Epithelial cell of proximal tubule (primary cell): Measurements from ENCODE around the gene PARVA. TPM values are rescaled to one million over a fixed set of nuclear protein-coding genes. Genes with fewer than 3 reads are reported as not detected.
"Not testable (repeated sequence)": the region's sequence is repeated elsewhere in the genome, so short reads cannot be mapped to it uniquely, and the experiment has no call there.

Source experiments
- DNase-seq: peaks from one replicate; pipeline ENCODE4 v3.0.0-alpha.2; 2011; ENCODE audit warnings: low read depth
- H3K4me3 ChIP-seq: 2 replicates; pipeline ENCODE4 v1.5.1; 2011; ENCODE audit warnings: low read depth, mild to moderate bottlenecking, low read length
- total RNA-seq: library from RNA; depleted of rRNA; stranded (reverse); fragments of >200 nt; gene quantifications from 2 replicates; pipeline ENCODE4 v1.2.3, GENCODE V29; 2015
- TF ChIP-seq, protein P1 (sequence below): conservative IDR thresholded peaks from 2 replicates; pipeline ENCODE4 v1.5.1; 2012; ENCODE audit warnings: low read depth, mild to moderate bottlenecking, low read length

PARVA gene
- total RNA-seq, 1 donor from 2014 or later: 32.6 TPM

GRCh38 chr11:12516387-12517105, 139.2 kb downstream of the PARVA start:
- DNase-seq: no peak
- TF ChIP-seq, protein P1, sequence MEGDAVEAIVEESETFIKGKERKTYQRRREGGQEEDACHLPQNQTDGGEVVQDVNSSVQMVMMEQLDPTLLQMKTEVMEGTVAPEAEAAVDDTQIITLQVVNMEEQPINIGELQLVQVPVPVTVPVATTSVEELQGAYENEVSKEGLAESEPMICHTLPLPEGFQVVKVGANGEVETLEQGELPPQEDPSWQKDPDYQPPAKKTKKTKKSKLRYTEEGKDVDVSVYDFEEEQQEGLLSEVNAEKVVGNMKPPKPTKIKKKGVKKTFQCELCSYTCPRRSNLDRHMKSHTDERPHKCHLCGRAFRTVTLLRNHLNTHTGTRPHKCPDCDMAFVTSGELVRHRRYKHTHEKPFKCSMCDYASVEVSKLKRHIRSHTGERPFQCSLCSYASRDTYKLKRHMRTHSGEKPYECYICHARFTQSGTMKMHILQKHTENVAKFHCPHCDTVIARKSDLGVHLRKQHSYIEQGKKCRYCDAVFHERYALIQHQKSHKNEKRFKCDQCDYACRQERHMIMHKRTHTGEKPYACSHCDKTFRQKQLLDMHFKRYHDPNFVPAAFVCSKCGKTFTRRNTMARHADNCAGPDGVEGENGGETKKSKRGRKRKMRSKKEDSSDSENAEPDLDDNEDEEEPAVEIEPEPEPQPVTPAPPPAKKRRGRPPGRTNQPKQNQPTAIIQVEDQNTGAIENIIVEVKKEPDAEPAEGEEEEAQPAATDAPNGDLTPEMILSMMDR: no peak

GRCh38 chr11:12517306-12517705, 139.9 kb downstream of the PARVA start:
- no peak overlapping the region for H3K4me3 ChIP-seq
- TF ChIP-seq, protein P1: no peak
- DNase-seq: no peak

More at GRCh38 chr11:12516387-12517105, 139.2 kb downstream of the PARVA start:
- no peak overlapping the region for H3K4me3 ChIP-seq

- TF ChIP-seq, protein P1: no peak
- no peak overlapping the region for H3K4me3 ChIP-seq
- DNase-seq: no peak
Measured at GRCh38 chr11:12517741-12518140, 140.4 kb downstream of the PARVA start.

DNA sequence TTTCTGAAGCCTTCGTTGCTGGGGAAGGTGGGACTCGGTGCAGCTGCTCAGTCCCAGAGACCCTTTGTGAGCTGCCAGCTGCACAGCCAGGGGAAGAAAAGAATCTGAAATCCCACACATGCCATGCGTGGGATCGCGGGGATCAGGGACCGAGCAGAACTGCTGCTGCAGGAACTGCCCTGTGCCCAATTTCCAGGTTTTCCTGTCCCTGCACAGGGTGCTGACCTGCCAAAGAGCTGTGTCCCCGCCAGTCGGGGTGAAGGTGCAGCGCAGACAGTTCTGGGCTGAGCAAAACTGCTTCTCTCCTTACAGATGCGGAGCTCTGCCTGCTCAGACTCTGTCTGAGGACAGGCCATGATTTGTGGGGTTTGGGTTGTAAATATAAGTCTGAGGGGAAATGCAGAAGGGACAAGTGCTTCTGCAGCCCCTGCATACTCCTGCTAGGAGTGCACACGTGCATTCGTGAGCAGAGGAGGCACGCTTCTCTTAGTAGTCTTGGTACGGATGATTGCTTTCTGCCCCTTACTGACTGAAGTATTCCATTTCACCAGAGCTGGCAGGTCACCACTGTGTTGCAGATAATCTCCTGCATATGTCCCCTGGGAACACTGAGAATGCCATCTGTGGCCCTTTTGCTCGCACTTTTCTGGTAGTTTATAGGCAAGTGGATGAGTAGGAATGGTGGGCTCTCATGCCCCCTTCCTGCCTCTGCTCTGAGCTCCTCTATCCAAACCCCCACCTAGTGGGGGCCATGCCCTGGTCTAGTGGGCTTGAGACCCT, 141.4 kb downstream of the PARVA start:
- TF ChIP-seq, protein P1: no peak
- H3K4me3 ChIP-seq: no peak overlapping the region
- DNase-seq: no peak

DNA sequence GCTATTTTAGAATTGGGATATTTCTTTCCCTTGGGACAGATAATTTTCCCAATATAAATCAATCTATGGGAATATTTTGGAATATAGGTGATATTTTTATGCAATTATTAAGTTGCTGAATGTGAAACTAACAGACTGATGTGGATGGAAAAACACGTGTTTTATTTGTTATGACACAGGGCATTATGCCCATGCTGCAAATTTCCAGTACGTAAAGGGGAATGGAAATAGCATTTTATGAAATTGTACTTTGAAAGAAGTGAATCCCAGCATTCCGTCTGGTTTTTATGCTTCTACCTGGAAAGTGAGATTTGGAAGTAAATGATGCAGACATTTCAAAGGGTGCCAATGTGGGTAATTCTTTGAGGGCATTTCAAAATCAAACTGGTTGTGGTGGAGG, 142.7 kb downstream of the PARVA start:
- TF ChIP-seq, protein P1: no peak
- DNase-seq: no peak
- no peak overlapping the region for H3K4me3 ChIP-seq

GRCh38 chr11:12520576-12520975, 143.2 kb downstream of the PARVA start:
- not testable (repeated sequence) for H3K4me3 ChIP-seq, DNase-seq

DNA sequence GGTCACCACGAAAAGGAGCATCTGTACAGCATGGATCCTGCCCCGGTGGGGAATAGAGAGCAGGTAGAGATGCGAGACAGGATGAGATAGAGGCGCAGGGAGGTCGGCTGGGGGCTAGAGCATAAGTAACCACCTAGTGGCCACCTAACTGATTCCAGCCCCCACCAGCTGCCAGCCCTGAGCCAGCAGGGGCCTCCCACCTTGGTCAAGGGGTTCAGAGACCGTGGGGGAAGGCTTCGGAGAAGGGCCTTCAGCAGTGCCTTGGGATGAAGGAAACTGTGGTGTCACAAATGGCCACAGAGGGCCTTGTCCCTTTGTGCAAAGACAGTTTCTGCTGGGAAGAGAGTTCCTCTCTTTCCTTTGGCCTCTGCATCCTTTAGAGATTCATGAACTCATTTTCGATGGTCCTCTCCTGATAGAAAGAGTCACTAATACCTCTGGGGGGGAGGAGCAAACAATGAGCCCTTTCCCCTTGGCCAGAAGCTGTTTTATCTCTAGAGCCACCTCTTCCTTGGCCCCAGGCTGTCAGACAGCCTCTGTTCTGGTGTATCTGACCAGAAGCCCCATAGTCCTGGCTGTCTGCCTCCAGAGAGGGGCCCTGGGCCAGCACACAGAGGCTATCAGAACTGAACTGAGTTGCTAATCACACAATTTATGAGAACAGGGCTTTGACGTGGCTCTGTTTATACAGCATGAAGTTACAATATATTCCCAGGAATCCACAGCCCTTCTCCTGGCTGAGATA, 146.0 kb downstream of the PARVA start:
- DNase-seq: no peak
- TF ChIP-seq, protein P1: no peak
- no peak overlapping the region for H3K4me3 ChIP-seq
